Natural killer cell (primary cell): Measurements from ENCODE around the gene SMAD3. TPM values are rescaled to one million over a fixed set of nuclear protein-coding genes. Genes with fewer than 3 reads are reported as not detected.
A peak's percentile ranks its signal among the peaks of the same experiment; 100 is the strongest.

Source experiments
- ATAC-seq, 3 donors: fragments of 150-1000 bp in 2 of 3; fragments of 200-7000 bp in 1 of 3; cut with Tn5 transposase; 1 replicate in 1 of 3; 2 replicates in 2 of 3; pipeline ENCODE4 v1.10.0; 2021; ENCODE audit warnings: mild to moderate bottlenecking in 2 of 3, moderate library complexity in 2 of 3
- DNase-seq, 2 donors: peaks; one replicate each; pipeline versions ENCODE4 v3.0.0 to v3.0.0-alpha.2; 2013 to 2021; ENCODE audit warnings: mixed read lengths in 1 of 2
- H3K27ac ChIP-seq: one replicate; pipeline ENCODE4 v1.5.1; 2013; ENCODE audit warnings: mild to moderate bottlenecking, low read length
- H3K27me3 ChIP-seq: one replicate; pipeline ENCODE4 v1.6.1; 2013; ENCODE audit warnings: low read length; ENCODE audit not compliant: control insufficient read depth, insufficient read depth
- H3K36me3 ChIP-seq: one replicate; pipeline ENCODE4 v1.6.1; 2013; ENCODE audit warnings: low read length; ENCODE audit not compliant: control insufficient read depth, insufficient read depth
- H3K4me1 ChIP-seq: one replicate; pipeline ENCODE4 v1.6.1; 2013; ENCODE audit warnings: low read length; ENCODE audit not compliant: control insufficient read depth, insufficient read depth
- H3K4me3 ChIP-seq: one replicate; pipeline ENCODE4 v1.5.1; 2013; ENCODE audit warnings: low read length
- H3K9me3 ChIP-seq: one replicate; pipeline ENCODE4 v1.6.1; 2013; ENCODE audit warnings: low read length; ENCODE audit not compliant: control insufficient read depth, insufficient read depth
- H3K27ac Mint-ChIP-seq, 2 donors: one replicate each; pipeline ENCODE4 v1.8.0; 2022; ENCODE audit warnings: mild to moderate bottlenecking in 2 of 2, mixed read lengths in 2 of 2, moderate library complexity in 1 of 2
- H3K27me3 Mint-ChIP-seq, 2 donors: one replicate each; pipeline ENCODE4 v1.8.0; 2022; ENCODE audit warnings: low read depth in 2 of 2, mixed read lengths in 2 of 2
- H3K36me3 Mint-ChIP-seq: one replicate; pipeline ENCODE4 v1.8.0; 2022; ENCODE audit warnings: mixed read lengths
- H3K4me1 Mint-ChIP-seq, 2 donors: one replicate each; pipeline ENCODE4 v1.8.0; 2022; ENCODE audit warnings: mixed read lengths in 2 of 2
- H3K4me3 Mint-ChIP-seq: one replicate; pipeline ENCODE4 v1.8.0; 2022; ENCODE audit warnings: mild to moderate bottlenecking, moderate library complexity, mixed read lengths
- H3K9me3 Mint-ChIP-seq, 2 donors: one replicate each; pipeline ENCODE4 v1.8.0; 2022; ENCODE audit warnings: mixed read lengths in 2 of 2
- CTCF ChIP-seq: fragments of 200-600 bp; IDR thresholded peaks from one replicate; pipeline ENCODE4 v1.8.0; 2022; ENCODE audit warnings: antibody characterized with exemption
- WGBS: methylation state at CpG from one replicate; pipeline ENCODE4 v1.1.7; 2013; ENCODE audit warnings: missing lambda C conversion rate; ENCODE audit not compliant: insufficient coverage; 5-methylcytosine and 5-hydroxymethylcytosine counted together
- intact Hi-C: fragments of 100-400 bp; cut with micrococcal nuclease; formaldehyde crosslinking; loops from one replicate; pipeline ENCODE4 v1.14.2; 2022
- total RNA-seq, 4 donors: library from RNA; stranded (reverse); fragments of 120-200 nt in 1 of 4; gene quantifications; one replicate each; pipeline versions ENCODE4 v1.2.3 to v1.2.4, GENCODE V29; 2013 to 2022

The SMAD3 gene
- total RNA-seq, 3 donors from 2014 or later (not counting 1 experiment from before 2014, with no cell fraction given): 47.1 to 72.6 (median 63.0) TPM

GRCh38 chr15:67082007-67082536 lies 16.7 kb downstream of the SMAD3 start:
- DNase-seq (peak in 1 of 2 donors; percentile 85), ATAC-seq (peak; percentile 33 to 37 (median 37))
- no peaks in the 10 kb centered on the region for H3K36me3 ChIP-seq
- peak overlapping the region; percentile 61 for H3K27ac ChIP-seq
- no peaks in the 10 kb centered on the region for H3K9me3 Mint-ChIP-seq
- WGBS: 38% methylated on average over 3 of the region's 3 CpGs
- no peaks in the 10 kb centered on the region for H3K36me3 Mint-ChIP-seq
- TF ChIP-seq CTCF: no peak
- H3K4me3 ChIP-seq: no peak overlapping the region
- peak overlapping the region; percentile 81 for H3K4me3 Mint-ChIP-seq
- peaks cover 89% of the 10 kb centered on the region in 2 donors for H3K4me1 Mint-ChIP-seq
- peaks cover 86% of the 10 kb centered on the region for H3K4me1 ChIP-seq
- H3K27ac Mint-ChIP-seq: peak overlapping the region; percentile 68 to 81
- no peaks in the 10 kb centered on the region for H3K27me3 Mint-ChIP-seq
- intact Hi-C loops: loop anchor here (2.0 kb wide), 1 partner anchor 13 kb away; no protein-coding TSS in a partner anchor
- H3K27me3 ChIP-seq: no peaks in the 10 kb centered on the region
- H3K9me3 ChIP-seq: no peaks in the 10 kb centered on the region

- 15% methylated on average over 12 of the region's 12 CpGs for WGBS
- TF ChIP-seq CTCF: no peak
- intact Hi-C loops: loop anchor here (2.0 kb wide), 1 partner anchor 14 kb away; no protein-coding TSS in a partner anchor
- H3K9me3 ChIP-seq: no peaks in the 10 kb centered on the region
- DNase-seq (peak in 1 of 2 donors; percentile 60), ATAC-seq (no peak)
- peaks cover 89% of the 10 kb centered on the region in 2 donors for H3K4me1 Mint-ChIP-seq
- peak overlapping the region; percentile 81 for H3K4me3 Mint-ChIP-seq
- H3K27ac Mint-ChIP-seq: peak overlapping the region; percentile 68 to 81
- H3K36me3 ChIP-seq: no peaks in the 10 kb centered on the region
- H3K4me3 ChIP-seq: no peak overlapping the region
- H3K27me3 Mint-ChIP-seq: no peaks in the 10 kb centered on the region
- peaks cover 86% of the 10 kb centered on the region for H3K4me1 ChIP-seq
- H3K36me3 Mint-ChIP-seq: no peaks in the 10 kb centered on the region
- H3K27me3 ChIP-seq: no peaks in the 10 kb centered on the region
- H3K9me3 Mint-ChIP-seq: no peaks in the 10 kb centered on the region
- H3K27ac ChIP-seq: peak overlapping the region; percentile 67
Observed at GRCh38 chr15:67083135-67083762, 17.8 kb downstream of the SMAD3 start.

DNA sequence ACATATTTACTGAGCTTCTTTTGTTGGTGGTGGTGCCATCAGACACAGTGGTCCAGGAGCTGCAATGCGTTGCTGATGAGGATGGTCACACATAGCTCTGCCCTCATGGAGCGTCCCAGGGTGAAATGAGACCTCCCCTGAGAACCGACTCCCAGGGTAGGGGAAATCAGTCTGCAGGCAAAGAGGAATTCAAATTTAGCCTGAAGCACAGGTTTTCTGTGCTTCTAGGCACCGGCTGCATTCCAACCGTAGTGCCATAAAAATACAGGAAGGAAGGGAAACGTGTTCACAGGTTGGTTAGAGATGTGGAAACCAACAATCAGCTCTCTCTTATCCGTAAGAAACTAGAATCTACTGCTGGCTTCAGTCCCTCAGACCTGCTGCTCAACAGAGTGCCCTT lies 19.2 kb downstream of the SMAD3 start:
- DNase-seq (no peak), ATAC-seq (no peak)
- no peak for TF ChIP-seq CTCF
- Mint-ChIP-seq H3K4me1 (peaks cover 95 to 98% of the 10 kb centered on the region in 2 donors), H3K9me3 (no peaks in the 10 kb centered on the region), H3K27me3 (no peaks in the 10 kb centered on the region), H3K4me3 (peak overlapping the region; percentile 81), H3K27ac (peak overlapping the region; percentile 78 to 91), H3K36me3 (no peaks in the 10 kb centered on the region)
- no peaks in the 10 kb centered on the region for H3K9me3 ChIP-seq
- H3K4me3 ChIP-seq: no peak overlapping the region
- H3K27ac ChIP-seq: peak overlapping the region; percentile 20
- H3K36me3 ChIP-seq: no peaks in the 10 kb centered on the region
- 70% methylated on average over 7 of the region's 7 CpGs for WGBS
- intact Hi-C loops: no loop called here
- peaks cover 100% of the 10 kb centered on the region for H3K4me1 ChIP-seq
- H3K27me3 ChIP-seq: no peaks in the 10 kb centered on the region
